NCI-H1436 treated with DMSO at 0.1 percent for 48 hours (cell line): ENCODE measurements around the gene NOP56.

ENCODE experiments used
- DNase-seq: peaks from one replicate; lab custom pipeline; 2025; lab: John Stamatoyannopoulos, UW

The NOP56 gene

DNA sequence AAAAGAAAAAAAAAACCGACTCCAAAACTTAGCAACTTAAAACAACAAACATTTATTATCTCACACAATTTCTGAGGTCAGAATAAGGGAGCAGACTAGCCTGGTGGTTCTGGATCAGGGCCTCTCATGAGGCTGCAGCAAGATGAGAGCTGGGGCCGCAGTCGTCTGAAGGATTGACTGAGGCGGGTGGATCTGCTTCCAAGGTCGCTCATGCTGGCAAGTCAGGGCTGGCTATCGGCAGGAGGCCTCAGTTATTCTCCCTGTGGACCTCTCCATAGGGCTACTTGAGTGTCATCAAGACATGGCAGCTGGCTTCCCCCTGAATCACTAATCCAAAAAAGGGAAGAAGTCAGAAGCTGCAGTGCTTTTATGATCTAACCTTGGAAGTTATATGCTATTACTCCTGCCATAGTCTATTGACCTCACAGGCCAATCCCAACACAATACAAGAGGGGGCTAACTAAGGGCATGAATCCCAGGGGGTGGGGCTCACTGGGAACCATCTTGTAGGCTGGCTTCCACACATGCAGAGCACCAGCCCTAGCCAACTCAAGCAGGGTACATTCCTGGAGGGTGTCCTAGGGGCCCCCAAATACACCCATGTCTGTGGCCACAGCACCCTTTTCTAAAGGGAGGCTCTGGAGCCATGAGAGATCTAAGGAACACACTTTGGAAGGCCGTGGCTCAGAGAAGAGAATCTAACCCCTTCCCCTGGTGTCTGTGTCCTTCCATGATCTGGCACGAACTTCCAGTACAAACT is 51.5 kb downstream of the NOP56 start:
- no peak for DNase-seq

DNA sequence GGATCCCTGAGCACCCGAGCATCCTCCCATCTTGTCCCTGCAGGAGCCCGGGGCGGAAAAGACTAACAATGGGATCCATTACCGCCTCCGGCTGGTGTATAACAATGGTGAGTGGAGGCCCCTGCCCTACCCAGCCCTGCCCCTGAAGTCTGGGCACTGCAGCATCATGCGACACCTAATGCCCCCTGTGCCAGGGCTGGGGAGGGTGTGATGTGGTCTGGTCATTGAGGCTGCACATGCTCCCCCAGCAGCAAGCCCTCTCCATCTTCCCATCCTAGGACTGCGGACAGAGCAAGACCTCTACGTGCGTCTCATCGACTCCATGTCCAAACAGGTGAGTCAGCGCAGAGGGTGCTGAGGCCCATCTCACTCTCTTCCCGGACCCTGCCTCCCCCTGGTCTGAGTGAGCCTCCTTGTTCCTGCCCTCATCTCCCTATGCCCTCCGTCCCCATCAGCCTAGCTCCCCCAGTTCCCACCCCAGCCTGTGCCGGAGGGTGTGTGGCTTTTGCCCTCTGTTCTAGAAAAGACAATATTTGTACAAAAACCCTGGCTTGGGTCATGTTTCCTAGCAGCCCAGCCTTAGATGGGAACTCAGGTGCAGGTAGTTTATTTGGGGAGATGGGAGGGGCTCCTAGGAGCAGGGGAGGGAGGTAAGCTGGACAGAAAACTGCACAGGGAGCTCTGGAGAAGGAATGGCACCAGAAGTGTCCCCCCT is 53.7 kb downstream of the NOP56 start:
- no peak for DNase-seq

DNA sequence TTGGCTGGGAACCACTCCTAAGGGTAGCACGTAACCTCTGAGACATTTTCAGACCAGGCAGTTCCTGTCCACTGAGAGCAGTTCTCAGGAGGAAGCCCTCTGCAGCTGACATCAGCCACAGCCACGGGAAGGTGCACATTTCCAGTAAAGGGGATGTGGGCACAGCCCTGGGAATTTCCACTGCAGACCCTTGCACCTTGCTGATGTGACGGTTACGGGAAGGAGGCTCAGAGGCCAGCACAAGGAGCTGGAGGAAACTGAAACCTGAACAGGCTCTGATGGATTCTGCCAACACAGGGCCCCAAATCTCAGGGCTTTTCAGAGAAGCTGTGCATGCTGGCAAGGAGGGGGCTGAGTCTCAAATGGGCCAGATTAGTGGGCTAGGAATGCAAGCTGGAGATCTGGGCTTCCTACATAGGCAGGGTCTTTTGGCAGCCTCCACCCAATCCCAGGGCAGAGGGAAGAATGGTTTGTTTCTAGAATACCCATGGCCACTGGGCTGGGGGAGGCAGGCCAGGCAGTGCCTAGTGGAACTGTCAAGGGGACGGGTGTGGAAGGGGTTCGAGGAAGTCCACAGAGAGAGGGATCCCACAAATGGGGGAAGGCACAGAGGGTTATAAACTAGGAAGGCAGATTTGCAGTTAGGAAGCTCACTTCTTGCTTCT is 54.4 kb downstream of the NOP56 start:
- no peak for DNase-seq

DNA sequence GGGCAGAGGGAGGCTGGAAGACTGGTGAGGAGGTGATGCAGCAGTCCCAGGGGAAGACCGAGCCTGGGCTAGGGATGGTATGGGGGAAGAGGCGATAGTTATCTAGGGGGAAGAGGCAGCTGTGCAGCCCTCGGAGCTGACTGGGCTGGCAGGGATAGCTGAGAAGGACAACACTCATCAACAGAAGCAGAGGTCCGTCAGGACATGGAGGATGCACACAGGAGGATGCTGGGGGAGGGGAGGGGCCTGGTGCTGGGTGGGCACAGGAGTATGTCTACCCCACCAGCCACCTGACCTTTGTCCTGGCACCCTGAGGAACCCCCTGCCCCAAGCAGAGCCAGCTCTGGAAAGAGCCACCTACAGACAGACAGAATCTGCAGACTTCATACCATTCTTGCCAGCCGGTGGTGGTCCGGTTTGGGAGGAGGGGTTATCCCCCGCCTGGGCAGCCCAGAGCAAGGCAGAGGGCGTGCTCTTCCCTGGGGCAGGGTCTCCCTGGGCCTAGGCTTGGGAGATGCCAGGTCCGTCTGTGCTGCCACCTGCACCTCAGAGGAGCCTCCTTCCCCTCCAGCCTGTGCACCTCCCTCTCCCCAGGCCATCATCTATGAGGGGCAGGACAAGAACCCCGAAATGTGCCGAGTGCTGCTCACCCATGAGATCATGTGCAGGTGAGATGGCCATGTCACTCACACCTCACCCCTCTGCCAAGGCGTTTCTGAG is 55.1 kb downstream of the NOP56 start:
- no peak for DNase-seq
